IMR-90 (cell line): ENCODE measurements around the gene NUDT1. TPM values are rescaled to one million over a fixed set of nuclear protein-coding genes. Genes with fewer than 3 reads are reported as not detected.

Experiments used
- ATAC-seq: fragments of 200-7000 bp; cut with Tn5 transposase; 2 replicates; pipeline ENCODE4 v1.9.1; 2020; ENCODE audit warnings: low read depth, mild to moderate bottlenecking, moderate library complexity
- BruUV-seq: library from RNA; stranded (reverse); fragments of 400-500 nt; replicated peaks from 2 replicates; lab custom pipeline; 2021; lab: Mats Ljungman, UMichigan
- CTCF ChIA-PET: fragments of 300-600 bp; formaldehyde crosslinking; extraction: SDS; loops from one replicate; lab custom pipeline; 2021; ENCODE audit warnings: antibody characterized with exemption; lab: Yijun Ruan, JAX
- POLR2A ChIA-PET: fragments of 300-600 bp; sonication (Branson Sonifier 250); formaldehyde crosslinking; loops from one replicate; lab custom pipeline; 2022; ENCODE audit warnings: antibody characterized with exemption; ENCODE audit not compliant: unreplicated experiment; lab: Charles Lee
- DNase-seq: peaks from one replicate; pipeline ENCODE4 v3.0.0; 2013
- H2AFZ ChIP-seq: replicated peaks from 2 replicates; pipeline ENCODE3; 2013; ENCODE audit warnings: low read length, mild to moderate bottlenecking; ENCODE audit not compliant: poor library complexity
- H2AK5ac ChIP-seq: 2 replicates; pipeline ENCODE4 v1.6.1; 2013; ENCODE audit warnings: low read depth, low read length, inconsistent platforms
- H2AK9ac ChIP-seq: replicated peaks from 2 replicates; pipeline ENCODE3; 2013; ENCODE audit warnings: mild to moderate bottlenecking, low read depth, low read length, moderate library complexity; ENCODE audit not compliant: poor library complexity
- H2BK120ac ChIP-seq: 2 replicates; pipeline ENCODE4 v1.6.1; 2013; ENCODE audit warnings: low read depth, low read length, inconsistent platforms
- H2BK15ac ChIP-seq: 3 replicates; pipeline ENCODE4 v1.6.1; 2013; ENCODE audit warnings: low read depth, low read length, inconsistent platforms
- H2BK20ac ChIP-seq: 2 replicates; pipeline ENCODE4 v1.6.1; 2013; ENCODE audit warnings: low read depth, mild to moderate bottlenecking, inconsistent platforms, low read length, moderate library complexity
- H2BK5ac ChIP-seq: 2 replicates; pipeline ENCODE4 v1.6.1; 2013; ENCODE audit warnings: mild to moderate bottlenecking, low read depth, low read length, inconsistent platforms; ENCODE audit not compliant: poor library complexity, severe bottlenecking
- H3K14ac ChIP-seq: replicated peaks from 2 replicates; pipeline ENCODE4 v1.6.1; 2013; ENCODE audit warnings: low read depth, low read length, inconsistent platforms
- H3K18ac ChIP-seq: 2 replicates; pipeline ENCODE4 v1.6.1; 2013; ENCODE audit warnings: low read depth, low read length, control low read depth
- H3K23ac ChIP-seq: 2 replicates; pipeline ENCODE4 v1.6.1; 2013; ENCODE audit warnings: low read depth, low read length, inconsistent platforms
- H3K27ac ChIP-seq: 2 replicates; pipeline ENCODE4 v1.5.1; 2013; ENCODE audit warnings: mild to moderate bottlenecking, control low read depth, low read length; ENCODE audit not compliant: insufficient read depth
- H3K27me3 ChIP-seq: 2 replicates; pipeline ENCODE4 v1.6.1; 2013; ENCODE audit warnings: low read length; ENCODE audit not compliant: control insufficient read depth, insufficient read depth
- H3K36me3 ChIP-seq: 2 replicates; pipeline ENCODE4 v1.6.1; 2013; ENCODE audit warnings: low read length, mixed read lengths; ENCODE audit not compliant: control insufficient read depth, insufficient read depth
- H3K4ac ChIP-seq: 2 replicates; pipeline ENCODE4 v1.6.1; 2013; ENCODE audit warnings: low read depth, low read length, inconsistent platforms
- H3K4me1 ChIP-seq: 2 replicates; pipeline ENCODE4 v1.6.1; 2013; ENCODE audit warnings: low read length, mixed read lengths; ENCODE audit not compliant: control insufficient read depth, insufficient read depth
- H3K4me2 ChIP-seq: 2 replicates; pipeline ENCODE4 v1.6.1; 2013; ENCODE audit warnings: low read depth, mild to moderate bottlenecking, control low read depth, low read length, moderate library complexity
- H3K4me3 ChIP-seq: 2 replicates; pipeline ENCODE4 v1.5.1; 2013; ENCODE audit warnings: low read depth, mild to moderate bottlenecking, control low read depth, low read length, moderate library complexity; ENCODE audit not compliant: insufficient read depth
- H3K56ac ChIP-seq: 2 replicates; pipeline ENCODE4 v1.6.1; 2013; ENCODE audit warnings: low read length, inconsistent platforms; ENCODE audit not compliant: insufficient read depth; ENCODE audit errors: extremely low read depth
- H3K79me1 ChIP-seq, 2 experiments: 2 replicates each; pipeline ENCODE4 v1.6.1; 2013; ENCODE audit warnings: low read length in 2 of 2, inconsistent platforms in 1 of 2, low read depth in 1 of 2
- H3K9ac ChIP-seq: 2 replicates; pipeline ENCODE4 v1.6.1; 2013; ENCODE audit warnings: low read depth, low read length, control low read depth
- H3K9me1 ChIP-seq: 2 replicates; pipeline ENCODE4 v1.6.1; 2013; ENCODE audit warnings: low read length, inconsistent platforms; ENCODE audit not compliant: insufficient read depth
- H3K9me3 ChIP-seq: 2 replicates; pipeline ENCODE4 v1.6.1; 2013; ENCODE audit warnings: low read length; ENCODE audit not compliant: control insufficient read depth, insufficient read depth
- H4K20me1 ChIP-seq: 2 replicates; pipeline ENCODE4 v1.6.1; 2013; ENCODE audit warnings: low read length, inconsistent platforms; ENCODE audit not compliant: insufficient read depth
- H4K5ac ChIP-seq: 2 replicates; pipeline ENCODE4 v1.6.1; 2013; ENCODE audit warnings: mild to moderate bottlenecking, low read depth, low read length, control low read depth
- H4K8ac ChIP-seq, 2 experiments: 2 replicates each; pipeline ENCODE4 v1.6.1; 2013; ENCODE audit warnings: low read depth in 2 of 2, low read length in 2 of 2, control low read depth in 1 of 2, inconsistent platforms in 1 of 2
- H4K91ac ChIP-seq: 2 replicates; pipeline ENCODE4 v1.6.1; 2013; ENCODE audit warnings: low read depth, low read length, inconsistent platforms; ENCODE audit not compliant: insufficient read depth
- BHLHE40 ChIP-seq: fragments of 150-350 bp; IDR thresholded peaks from 2 replicates; pipeline ENCODE4 v1.6.1; 2016; ENCODE audit warnings: mild to moderate bottlenecking, low read depth, low read length
- CEBPB ChIP-seq: IDR thresholded peaks from 2 replicates; pipeline ENCODE4 v1.6.1; 2012; ENCODE audit warnings: low read depth, low read length, improper control_type of control experiment
- CHD1 ChIP-seq: IDR thresholded peaks from 2 replicates; pipeline ENCODE4 v1.6.1; 2012; ENCODE audit warnings: low read depth, low read length, improper control_type of control experiment
- CTCF ChIP-seq: conservative IDR thresholded peaks from 2 replicates; pipeline ENCODE4 v1.5.1; 2012; ENCODE audit warnings: mild to moderate bottlenecking, low read depth, low read length, improper control_type of control experiment
- MAFK ChIP-seq: IDR thresholded peaks from 2 replicates; pipeline ENCODE4 v1.6.1; 2012; ENCODE audit warnings: low read depth, low read length, improper control_type of control experiment
- MAZ ChIP-seq: IDR thresholded peaks from 2 replicates; pipeline ENCODE4 v1.6.1; 2012; ENCODE audit warnings: low read depth, mild to moderate bottlenecking, low read length, improper control_type of control experiment, moderate library complexity, borderline replicate concordance
- MXI1 ChIP-seq: IDR thresholded peaks from 2 replicates; pipeline ENCODE4 v1.6.1; 2012; ENCODE audit warnings: low read depth, mild to moderate bottlenecking, low read length, moderate library complexity, borderline replicate concordance
- NFE2L2 ChIP-seq: fragments of 150-350 bp; IDR thresholded peaks from 2 replicates; pipeline ENCODE4 v1.6.1; 2016; ENCODE audit warnings: low read depth, mild to moderate bottlenecking, low read length
- RAD21 ChIP-seq: IDR thresholded peaks from 2 replicates; pipeline ENCODE4 v1.6.1; 2012; ENCODE audit warnings: low read length, improper control_type of control experiment
- RCOR1 ChIP-seq: IDR thresholded peaks from 2 replicates; pipeline ENCODE4 v1.6.1; 2012; ENCODE audit warnings: mild to moderate bottlenecking, low read length, improper control_type of control experiment; ENCODE audit not compliant: insufficient replicate concordance
- RFX5 ChIP-seq: IDR thresholded peaks from 2 replicates; pipeline ENCODE4 v1.8.0; 2012; ENCODE audit warnings: low read depth, mild to moderate bottlenecking, low read length, moderate library complexity
- SMC3 ChIP-seq: fragments of 150-350 bp; IDR thresholded peaks from 2 replicates; pipeline ENCODE4 v1.6.1; 2016; ENCODE audit warnings: low read depth, mild to moderate bottlenecking, antibody characterized with exemption, low read length, moderate library complexity
- USF2 ChIP-seq: fragments of 150-350 bp; IDR thresholded peaks from 2 replicates; pipeline ENCODE4 v1.6.1; 2017; ENCODE audit warnings: mild to moderate bottlenecking, antibody characterized with exemption, low read length, low read depth
- WGBS, 2 experiments: methylation state at CpG; one replicate each; pipeline versions ENCODE4 v1.1.5 to v1.1.7; 2013; ENCODE audit warnings: missing lambda C conversion rate in 2 of 2; ENCODE audit not compliant: insufficient read length in 1 of 2; ENCODE audit errors: extremely low coverage in 2 of 2; 5-methylcytosine and 5-hydroxymethylcytosine counted together
- dilution Hi-C: fragments of 300-500 bp; cut with HindIII; formaldehyde crosslinking; loops from one replicate; pipeline ENCODE4 v1.14.3; 2018; ENCODE audit warnings: low sequenced_read_pairs; ENCODE audit not compliant: unreplicated experiment
- in situ Hi-C: fragments of 300-500 bp; cut with MboI; formaldehyde crosslinking; loops from 3 replicates; pipeline ENCODE4 v1.14.3; 2019; ENCODE audit warnings: low sequenced_read_pairs, inconsistent platforms, mixed read lengths
- intact Hi-C: fragments of 100-400 bp; cut with micrococcal nuclease; formaldehyde crosslinking; loops from 2 replicates; pipeline ENCODE4 v1.10.0; 2022
- polyA plus RNA-seq, 3 experiments: library from polyadenylated mRNA; depleted of rRNA; stranded (reverse); fragments of >200 nt; gene quantifications; 2 replicates each; pipeline ENCODE4 v1.2.3, GENCODE V29; 2012; ENCODE audit warnings: low replicate concordance in 1 of 3
- total RNA-seq: library from RNA; depleted of rRNA; stranded (reverse); fragments of >200 nt; gene quantifications from 2 replicates; pipeline ENCODE4 v1.2.3, GENCODE V29; 2012

The NUDT1 gene
- total and polyA plus RNA-seq, 2 of the 4 experiments (the other 2 are of a cell fraction): 33.4 to 49.1 TPM

- TF ChIP-seq MAFK: no peak
These were observed 31.3 kb upstream of the NUDT1 start (continued) for GRCh38 chr7:2210551-2211258.

GRCh38 chr7:2211259-2211880 lies 30.7 kb upstream of the NUDT1 start:
- CTCF ChIA-PET: no interaction called here
- no peaks in the 10 kb centered on the region for H3K9me3 ChIP-seq
- WGBS, 2 experiments: 92% methylated on average over 10 of the region's 15 CpGs; no CpG with 5 or more reads in 1 of the 2 experiments
- no peak overlapping the region for H3K56ac ChIP-seq
- H3K27me3 ChIP-seq: no peaks in the 10 kb centered on the region
- peaks cover 0 to 5% of the 10 kb centered on the region in 2 experiments; a peak in 1 of 4 replicates for H3K79me1 ChIP-seq
- H3K27ac ChIP-seq: no peak overlapping the region
- H3K4me2 ChIP-seq: no peak overlapping the region
- peaks cover 50% of the 10 kb centered on the region for H3K36me3 ChIP-seq
- ATAC-seq (no peak), DNase-seq (no peak)
- H2AFZ ChIP-seq: no peak overlapping the region
- dilution Hi-C loops (no loop called here), intact Hi-C loops (no loop called here), in situ Hi-C loops (loop anchor here (10.0 kb wide), 1 partner anchor 557 kb away; no protein-coding TSS in a partner anchor)
- H3K4me3 ChIP-seq: no peak overlapping the region
- no peak overlapping the region for H3K14ac ChIP-seq
- no peak overlapping the region for H2BK15ac ChIP-seq
- H3K18ac ChIP-seq: no peak overlapping the region
- H4K20me1 ChIP-seq: peaks cover 6% of the 10 kb centered on the region; the same call in 1 of the 2 replicates
- no peak overlapping the region for H4K8ac ChIP-seq
- no peak overlapping the region for H3K9ac ChIP-seq
- no peak overlapping the region for H2AK9ac ChIP-seq
- POLR2A ChIA-PET: no interaction called here
- H3K4me1 ChIP-seq: no peaks in the 10 kb centered on the region
- no peak overlapping the region for H2AK5ac ChIP-seq
- no TSS peak for BruUV-seq
- peaks cover 4% of the 10 kb centered on the region; the same call in 1 of the 2 replicates for H3K9me1 ChIP-seq
- H4K5ac ChIP-seq: no peak overlapping the region
- no peak overlapping the region for H2BK120ac ChIP-seq
- H3K4ac ChIP-seq: no peak overlapping the region
- H2BK5ac ChIP-seq: no peak overlapping the region
- no peak overlapping the region for H2BK20ac ChIP-seq
- no peak overlapping the region for H4K91ac ChIP-seq
- H3K23ac ChIP-seq: no peak overlapping the region
- TF ChIP-seq CHD1 (no peak), RFX5 (no peak), NFE2L2 (no peak), CTCF (no peak), RCOR1 (no peak), USF2 (no peak), MAFK (no peak), MXI1 (no peak), RAD21 (no peak), BHLHE40 (no peak), MAZ (no peak), CEBPB (no peak), SMC3 (no peak)
